HepG2 (cell line): ENCODE data around the gene CACTIN. TPM values are rescaled to one million over a fixed set of nuclear protein-coding genes. Genes with fewer than 3 reads are reported as not detected.

Experiments used
- FOXK1 ChIP-seq: sonication (generic); formaldehyde crosslinking; IDR thresholded peaks from 2 replicates; pipeline ENCODE4 v1.4.0; 2020; ENCODE audit warnings: low read depth, missing genetic modification reagents, borderline replicate concordance
- FOXK2 ChIP-seq: fragments of 450-650 bp; IDR thresholded peaks from 2 replicates; pipeline ENCODE4 v1.6.1; 2016
- IKZF5 ChIP-seq: IDR thresholded peaks from 2 replicates; pipeline ENCODE4 v1.6.1; 2018; ENCODE audit warnings: missing genetic modification reagents, mild to moderate bottlenecking, missing compliant biosample characterization
- KDM5A ChIP-seq: fragments of 200-600 bp; sonication (generic); IDR thresholded peaks from 2 replicates; pipeline ENCODE4 v1.7.0; 2018; ENCODE audit warnings: antibody characterized with exemption, mild to moderate bottlenecking, low read length, borderline replicate concordance
- KLF9 ChIP-seq: IDR thresholded peaks from 2 replicates; pipeline ENCODE4 v1.6.1; 2016; ENCODE audit warnings: low read depth
- MAF1 ChIP-seq: sonication (generic); formaldehyde crosslinking; IDR thresholded peaks from 2 replicates; pipeline ENCODE4 v1.5.0; 2020; ENCODE audit warnings: missing genetic modification reagents, borderline replicate concordance
- NR0B2 ChIP-seq: sonication (generic); formaldehyde crosslinking; IDR thresholded peaks from 2 replicates; pipeline ENCODE4 v1.4.0; 2020; ENCODE audit warnings: mild to moderate bottlenecking, missing genetic modification reagents
- ONECUT2 ChIP-seq: sonication (generic); formaldehyde crosslinking; IDR thresholded peaks from 2 replicates; pipeline ENCODE4 v1.4.0; 2020; ENCODE audit warnings: missing genetic modification reagents
- PHF8 ChIP-seq: sonication (generic); formaldehyde crosslinking; IDR thresholded peaks from 2 replicates; pipeline ENCODE4 v1.5.0; 2020; ENCODE audit warnings: missing genetic modification reagents
- RARG ChIP-seq: sonication (generic); formaldehyde crosslinking; IDR thresholded peaks from 2 replicates; pipeline ENCODE4 v1.4.0; 2020; ENCODE audit warnings: low read depth, mild to moderate bottlenecking, missing genetic modification reagents
- RBM22 ChIP-seq: fragments of 200-400 bp; formaldehyde crosslinking; optimal IDR thresholded peaks from 2 replicates; pipeline ENCODE3; 2017; ENCODE audit warnings: mild to moderate bottlenecking, low read length, moderate library complexity
- SOX13 ChIP-seq, 3 experiments: fragments of 450-650 bp in 1 of 3; sonication (generic) in 1 of 3; formaldehyde crosslinking in 1 of 3; IDR thresholded peaks in 2 of 3; conservative IDR thresholded peaks in 1 of 3; 2 replicates each; pipeline versions ENCODE4 v1.5.0 to v1.6.1; 2016 to 2020; ENCODE audit warnings: antibody characterized with exemption in 1 of 3, mild to moderate bottlenecking in 1 of 3, missing compliant biosample characterization in 1 of 3, missing genetic modification reagents in 1 of 3, moderate library complexity in 1 of 3
- STAG1 ChIP-seq: sonication (generic); formaldehyde crosslinking; IDR thresholded peaks from 2 replicates; pipeline ENCODE4 v1.4.0; 2020; ENCODE audit warnings: missing genetic modification reagents
- ZBTB4 ChIP-seq: sonication (generic); formaldehyde crosslinking; IDR thresholded peaks from 2 replicates; pipeline ENCODE4 v1.4.0; 2020; ENCODE audit warnings: missing genetic modification reagents, mild to moderate bottlenecking, borderline replicate concordance
- ZBTB7A ChIP-seq: sonication (generic); formaldehyde crosslinking; IDR thresholded peaks from 2 replicates; pipeline ENCODE4 v1.8.0; 2022; ENCODE audit warnings: mild to moderate bottlenecking, missing genetic modification reagents
- ZC3H4 ChIP-seq: sonication (generic); formaldehyde crosslinking; IDR thresholded peaks from 2 replicates; pipeline ENCODE4 v1.4.0; 2020; ENCODE audit warnings: missing genetic modification reagents, borderline replicate concordance
- ZKSCAN8 ChIP-seq: IDR thresholded peaks from 2 replicates; pipeline ENCODE4 v1.6.1; 2016; ENCODE audit warnings: borderline replicate concordance, missing genetic modification reagents, missing compliant biosample characterization
- ZNF367 ChIP-seq: sonication (generic); formaldehyde crosslinking; IDR thresholded peaks from 2 replicates; pipeline ENCODE4 v1.4.0; 2020; ENCODE audit warnings: missing genetic modification reagents, borderline replicate concordance
- ZNF782 ChIP-seq: sonication (generic); formaldehyde crosslinking; IDR thresholded peaks from 2 replicates; pipeline ENCODE4 v1.4.0; 2020; ENCODE audit warnings: missing genetic modification reagents, mild to moderate bottlenecking, borderline replicate concordance
- ZNF800 ChIP-seq: sonication (generic); formaldehyde crosslinking; IDR thresholded peaks from 2 replicates; pipeline ENCODE4 v1.4.0; 2020; ENCODE audit warnings: missing genetic modification reagents
- polyA plus RNA-seq, 8 experiments: library from polyadenylated mRNA; depleted of rRNA in 3 of 8; stranded (reverse) in 7 of 8; unstranded in 1 of 8; fragments of >200 nt; fragmentation: Illumina TruSeq in 4 of 8; extraction: Trizol in 4 of 8; gene quantifications; 2 replicates each; pipeline versions ENCODE4 v1.2.1 to v1.2.3, GENCODE V29; 2011 to 2016; ENCODE audit warnings: low read depth in 4 of 8, missing spikeins in 1 of 8, mixed read lengths in 1 of 8; ENCODE audit not compliant: insufficient read depth in 1 of 8
- total RNA-seq, 5 experiments: library from RNA; depleted of rRNA; stranded (reverse); fragments of >200 nt; fragmentation: Illumina TruSeq; extraction: Trizol; gene quantifications; 2 replicates each; pipeline ENCODE4 v1.2.3, GENCODE V29; 2016; ENCODE audit warnings: low read depth in 1 of 5

The CACTIN gene
- total and polyA plus RNA-seq, 2 of the 13 experiments (the other 11 are each of a cell fraction or from before 2014, with no cell fraction given), result 10.0 to 16.6 TPM

- TF ChIP-seq ZNF800 (CRISPR knock-in tag), result no peak
- no peak for TF ChIP-seq RBM22
- TF ChIP-seq KDM5A, result peak; percentile 99
- no peak; the same call in 1 of the 2 replicates for TF ChIP-seq NR0B2 (CRISPR knock-in tag)
- no peak for TF ChIP-seq ZNF782 (CRISPR knock-in tag)
- TF ChIP-seq KLF9 (CRISPR knock-in tag), result no peak
- TF ChIP-seq PHF8 (CRISPR knock-in tag), result peak; percentile 93
- no peak for TF ChIP-seq ZBTB4 (CRISPR knock-in tag)
- TF ChIP-seq STAG1 (CRISPR knock-in tag), result no peak; the same call in 1 of the 2 replicates
- peak; percentile 88; the same call in 1 of the 2 replicates for TF ChIP-seq IKZF5
- TF ChIP-seq SOX13 (IDR thresholded peaks at IDR 0.05), result no peak
- no peak for TF ChIP-seq SOX13 (CRISPR knock-in tag; conservative IDR thresholded peaks at IDR 0.05 in 1 of 2, IDR thresholded peaks at IDR 0.05 in 1 of 2)
- TF ChIP-seq ZNF367 (CRISPR knock-in tag), result peak; percentile 14; the same call in 1 of the 2 replicates
- no peak for TF ChIP-seq RARG (CRISPR knock-in tag)
- no peak for TF ChIP-seq ZBTB7A (CRISPR knock-in tag)
- no peak for TF ChIP-seq ONECUT2
- peak; percentile 67; the same call in 1 of the 2 replicates for TF ChIP-seq ZKSCAN8 (CRISPR knock-in tag)
- no peak for TF ChIP-seq FOXK2
- TF ChIP-seq ZC3H4 (CRISPR knock-in tag), result no peak
- TF ChIP-seq MAF1 (CRISPR knock-in tag), result peak; percentile 77; the same call in 1 of the 2 replicates
- peak; percentile 94 for TF ChIP-seq FOXK1 (CRISPR knock-in tag)
Observed at GRCh38 chr19:3626473-3627350, at the start of gene CACTIN (continued).
